ENCODE measurements around the gene ZNF326. TPM values are rescaled to one million over a fixed set of nuclear protein-coding genes. Genes with fewer than 3 reads are reported as not detected.

The ZNF326 gene
- total RNA-seq, 1 experiment from 2014 or later: 28.9 TPM

DNA sequence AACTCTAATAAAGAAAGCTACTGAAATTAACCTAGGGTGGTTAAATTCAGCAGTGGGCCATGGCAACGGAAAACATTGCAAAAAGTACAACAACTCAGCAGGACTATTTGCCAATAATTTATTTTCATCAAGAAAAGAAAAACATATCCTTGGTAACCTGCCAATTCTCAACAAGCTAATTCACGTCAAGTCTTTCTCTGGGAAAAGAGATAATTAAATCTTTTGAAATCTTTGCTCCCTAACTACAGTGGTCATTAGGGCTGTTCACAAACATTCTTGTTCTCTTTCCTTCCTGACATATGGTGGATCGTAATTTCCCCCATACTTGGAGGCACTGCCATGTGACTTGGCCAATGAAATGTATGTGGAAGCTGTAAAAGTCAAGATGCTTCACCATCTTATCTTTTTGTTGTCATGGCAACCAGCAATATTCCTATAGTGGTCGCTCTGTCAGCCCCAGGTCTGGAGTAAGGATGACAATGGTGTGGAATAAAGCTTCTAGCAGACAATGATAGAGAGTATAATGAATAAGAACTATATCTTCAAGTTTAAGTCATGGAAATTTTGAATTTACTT, 29.6 kb upstream of the ZNF326 start:
- H3K27me3 Mint-ChIP-seq (ENCODE audit: insufficient read depth, unreplicated experiment): no peaks in the 10 kb centered on the region
- TF ChIP-seq CTCF (IDR thresholded peaks at IDR 0.05; ENCODE audit: unreplicated experiment): no peak
- no peaks in the 10 kb centered on the region for H3K9me3 Mint-ChIP-seq (ENCODE audit: unreplicated experiment)
- BruUV-seq (replicated peaks): no TSS peak
- peaks cover 5% of the 10 kb centered on the region for H3K4me1 Mint-ChIP-seq (ENCODE audit: insufficient read depth, unreplicated experiment)
- ChIA-PET POLR2A (interaction anchor here (1.2 kb wide), 1 partner anchor 22 kb away, joined by 3 read pairs; no protein-coding TSS in a partner anchor), CTCF (interaction anchor here (0.6 kb wide), 2 partner anchors 20 to 1967 kb away, joined by 3 to 5 read pairs; no protein-coding TSS in a partner anchor)
- no peak overlapping the region for H3K4me3 Mint-ChIP-seq (ENCODE audit: unreplicated experiment)
- H3K27ac Mint-ChIP-seq (ENCODE audit: low read depth, unreplicated experiment): no peak overlapping the region
- DNase-seq (ENCODE audit: unreplicated experiment): peak; percentile 25
- intact Hi-C loops (cut with micrococcal nuclease): no loop called here
- H3K36me3 Mint-ChIP-seq (ENCODE audit: insufficient read depth, unreplicated experiment): no peaks in the 10 kb centered on the region

GRCh38 chr1:89966656-89967055, 28.3 kb upstream of the ZNF326 start:
- Mint-ChIP-seq H3K27ac (ENCODE audit: low read depth, unreplicated experiment) (no peak overlapping the region), H3K9me3 (ENCODE audit: unreplicated experiment) (no peaks in the 10 kb centered on the region), H3K27me3 (ENCODE audit: insufficient read depth, unreplicated experiment) (no peaks in the 10 kb centered on the region), H3K4me3 (ENCODE audit: unreplicated experiment) (no peak overlapping the region), H3K36me3 (ENCODE audit: insufficient read depth, unreplicated experiment) (no peaks in the 10 kb centered on the region), H3K4me1 (ENCODE audit: insufficient read depth, unreplicated experiment) (peaks cover 5% of the 10 kb centered on the region)
- POLR2A ChIA-PET: interaction anchor here (0.6 to 1.0 kb wide), 2 partner anchors 10 to 23 kb away, joined by 3 to 4 read pairs; no protein-coding TSS in a partner anchor
- CTCF ChIA-PET: interaction anchor here (0.7 to 1.3 kb wide), 2 partner anchors 123 to 204 kb away, joined by 3 read pairs; no protein-coding TSS in a partner anchor
- no peak for DNase-seq (ENCODE audit: unreplicated experiment)
- BruUV-seq (replicated peaks): no TSS peak
- TF ChIP-seq CTCF (IDR thresholded peaks at IDR 0.05; ENCODE audit: unreplicated experiment): no peak
- intact Hi-C loops (cut with micrococcal nuclease): no loop called here

GRCh38 chr1:89971600-89971999, 23.3 kb upstream of the ZNF326 start:
- Mint-ChIP-seq H3K4me3 (ENCODE audit: unreplicated experiment) (no peak overlapping the region), H3K27me3 (ENCODE audit: insufficient read depth, unreplicated experiment) (no peaks in the 10 kb centered on the region), H3K9me3 (ENCODE audit: unreplicated experiment) (no peaks in the 10 kb centered on the region), H3K36me3 (ENCODE audit: insufficient read depth, unreplicated experiment) (no peaks in the 10 kb centered on the region), H3K4me1 (ENCODE audit: insufficient read depth, unreplicated experiment) (peaks cover 27% of the 10 kb centered on the region), H3K27ac (ENCODE audit: low read depth, unreplicated experiment) (no peak overlapping the region)
- intact Hi-C loops (cut with micrococcal nuclease): no loop called here
- ChIA-PET CTCF (interaction anchor here (0.6 to 2.3 kb wide), 8 partner anchors 9 to 277 kb away, joined by 3 to 13 read pairs (median 3); no protein-coding TSS in a partner anchor), POLR2A (interaction anchor here (0.8 to 1.6 kb wide), 7 partner anchors 13 to 1051 kb away, joined by 3 to 5 read pairs (median 3); partner anchors contain the start of gene ZNF644)
- no peak for DNase-seq (ENCODE audit: unreplicated experiment)
- no peak for TF ChIP-seq CTCF (IDR thresholded peaks at IDR 0.05; ENCODE audit: unreplicated experiment)
- no TSS peak for BruUV-seq (replicated peaks)

DNA sequence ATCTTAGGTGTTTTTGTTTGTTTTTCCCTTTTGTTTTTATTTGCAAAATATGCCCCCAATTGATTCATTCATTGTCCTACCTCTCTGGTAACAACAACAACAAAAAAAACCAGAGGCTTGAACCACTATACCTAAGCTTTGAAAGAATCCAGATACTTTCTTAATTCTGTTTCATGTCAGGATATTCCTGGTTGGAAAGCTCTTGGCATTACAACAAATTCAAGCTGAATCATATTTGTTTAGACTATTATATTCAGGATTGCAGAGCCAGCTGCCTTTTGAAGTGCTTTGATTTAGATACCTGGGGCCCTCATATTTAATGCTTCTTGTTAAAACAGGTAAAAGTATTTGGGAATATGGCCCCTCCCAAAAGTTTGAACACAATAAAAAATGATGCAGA, 22.9 kb upstream of the ZNF326 start:
- H3K4me3 Mint-ChIP-seq (ENCODE audit: unreplicated experiment): no peak overlapping the region
- no peaks in the 10 kb centered on the region for H3K9me3 Mint-ChIP-seq (ENCODE audit: unreplicated experiment)
- no peaks in the 10 kb centered on the region for H3K27me3 Mint-ChIP-seq (ENCODE audit: insufficient read depth, unreplicated experiment)
- peaks cover 27% of the 10 kb centered on the region for H3K4me1 Mint-ChIP-seq (ENCODE audit: insufficient read depth, unreplicated experiment)
- H3K36me3 Mint-ChIP-seq (ENCODE audit: insufficient read depth, unreplicated experiment): no peaks in the 10 kb centered on the region
- H3K27ac Mint-ChIP-seq (ENCODE audit: low read depth, unreplicated experiment): no peak overlapping the region
- CTCF ChIA-PET: interaction anchor here (0.7 to 2.3 kb wide), 6 partner anchors 9 to 128 kb away, joined by 3 to 13 read pairs (median 4); no protein-coding TSS in a partner anchor
- no TSS peak for BruUV-seq (replicated peaks)
- TF ChIP-seq CTCF (IDR thresholded peaks at IDR 0.05; ENCODE audit: unreplicated experiment): no peak
- POLR2A ChIA-PET: interaction anchor here (0.6 to 1.6 kb wide), 8 partner anchors 12 to 1050 kb away, joined by 3 to 5 read pairs (median 3); partner anchors contain the start of gene ZNF644
- intact Hi-C loops (cut with micrococcal nuclease): no loop called here
- no peak for DNase-seq (ENCODE audit: unreplicated experiment)
